IgD-negative memory B cell (primary cell): ENCODE results near the gene RPA3. TPM values are rescaled to one million over a fixed set of nuclear protein-coding genes. Genes with fewer than 3 reads are reported as not detected.
"Not testable (repeated sequence)": the region's sequence is repeated elsewhere in the genome, so short reads cannot be mapped to it uniquely, and the experiment has no call there.

Experiments
- H3K27ac Mint-ChIP-seq, 3 donors: one replicate each; pipeline ENCODE4 v1.8.0; 2020 to 2022; ENCODE audit warnings: mild to moderate bottlenecking in 3 of 3, mixed read lengths in 3 of 3, moderate library complexity in 1 of 3
- H3K27me3 Mint-ChIP-seq: one replicate; pipeline ENCODE4 v1.8.0; 2021; ENCODE audit warnings: mixed read lengths
- H3K36me3 Mint-ChIP-seq: one replicate; pipeline ENCODE4 v1.8.0; 2020; ENCODE audit warnings: mild to moderate bottlenecking, mixed read lengths
- H3K4me1 Mint-ChIP-seq, 3 donors: one replicate each; pipeline ENCODE4 v1.8.0; 2020 to 2022; ENCODE audit warnings: mixed read lengths in 3 of 3, mild to moderate bottlenecking in 1 of 3
- H3K4me3 Mint-ChIP-seq, 4 donors: one replicate each; pipeline ENCODE4 v1.8.0; 2020 to 2022; ENCODE audit warnings: mild to moderate bottlenecking in 4 of 4, mixed read lengths in 4 of 4, moderate library complexity in 3 of 4
- H3K9me3 Mint-ChIP-seq, 3 donors: one replicate each; pipeline ENCODE4 v1.8.0; 2020 to 2021; ENCODE audit warnings: mixed read lengths in 3 of 3, mild to moderate bottlenecking in 1 of 3
- polyA plus RNA-seq: library from polyadenylated mRNA; unstranded; fragments of 300-500 nt; fragmentation: Illumina TruSeq; gene quantifications from one replicate; pipeline ENCODE4 v1.2.3, GENCODE V29; 2021

Gene RPA3
- polyA plus RNA-seq, 1 donor from 2014 or later: 99.9 TPM

DNA sequence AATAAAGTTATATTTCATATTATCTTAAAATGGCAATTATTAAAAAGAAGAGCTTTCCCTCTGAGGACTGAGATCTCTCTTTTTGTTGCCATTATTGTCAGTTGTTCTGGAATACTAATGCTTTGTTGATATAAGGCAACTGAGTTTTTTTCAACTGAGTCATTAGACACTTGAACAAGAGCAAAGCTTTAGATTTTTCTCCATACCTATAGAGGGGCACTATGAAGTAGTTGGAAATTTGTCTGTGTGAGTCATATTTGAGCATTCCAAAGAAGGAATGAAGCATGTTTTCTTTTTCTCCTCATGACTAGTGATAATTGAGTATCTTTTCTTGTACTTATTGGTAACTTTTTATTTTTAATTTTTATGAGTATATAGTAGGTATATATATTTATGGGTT lies 24.5 kb downstream of the RPA3 start:
- peaks cover 15% of the 10 kb centered on the region for H3K36me3 Mint-ChIP-seq
- H3K27ac Mint-ChIP-seq: no peak overlapping the region
- H3K4me3 Mint-ChIP-seq: no peak overlapping the region
- H3K4me1 Mint-ChIP-seq: peaks cover 7 to 21% (median 9%) of the 10 kb centered on the region in 3 donors
- H3K27me3 Mint-ChIP-seq: no peaks in the 10 kb centered on the region
- peaks cover 0 to 5% (median 0%) of the 10 kb centered on the region in 3 donors for H3K9me3 Mint-ChIP-seq

GRCh38 chr7:7688956-7689355 lies 29.5 kb downstream of the RPA3 start:
- no peaks in the 10 kb centered on the region for H3K27me3 Mint-ChIP-seq
- no peak overlapping the region for H3K27ac Mint-ChIP-seq
- H3K4me1 Mint-ChIP-seq: peaks cover 4 to 19% (median 4%) of the 10 kb centered on the region in 3 donors
- no peak overlapping the region for H3K4me3 Mint-ChIP-seq
- no peaks in the 10 kb centered on the region for H3K9me3 Mint-ChIP-seq
- peaks cover 9% of the 10 kb centered on the region for H3K36me3 Mint-ChIP-seq

DNA sequence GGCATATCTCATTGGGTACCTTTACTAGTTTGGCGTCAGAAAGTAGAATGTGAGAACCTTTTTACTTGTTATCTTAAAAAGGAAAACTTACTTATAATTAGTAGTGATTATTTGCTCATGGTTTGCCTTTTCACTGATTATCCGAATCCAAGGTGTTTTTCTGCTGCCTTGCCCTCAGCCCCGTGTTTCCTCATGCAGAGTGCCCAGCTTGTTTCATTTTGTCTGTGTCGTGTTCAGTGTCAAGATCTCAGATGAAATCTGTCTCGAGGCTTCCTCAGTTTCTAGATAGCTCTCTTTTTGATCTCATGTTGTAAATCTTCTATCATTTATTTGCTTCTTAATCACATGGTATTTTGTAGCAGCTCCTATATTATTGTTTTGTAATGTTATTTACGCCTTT lies 30.1 kb downstream of the RPA3 start:
- Mint-ChIP-seq H3K4me1 (peaks cover 4 to 19% (median 4%) of the 10 kb centered on the region in 3 donors), H3K27me3 (no peaks in the 10 kb centered on the region), H3K36me3 (peaks cover 9% of the 10 kb centered on the region), H3K9me3 (no peaks in the 10 kb centered on the region), H3K27ac (no peak overlapping the region), H3K4me3 (no peak overlapping the region)

DNA sequence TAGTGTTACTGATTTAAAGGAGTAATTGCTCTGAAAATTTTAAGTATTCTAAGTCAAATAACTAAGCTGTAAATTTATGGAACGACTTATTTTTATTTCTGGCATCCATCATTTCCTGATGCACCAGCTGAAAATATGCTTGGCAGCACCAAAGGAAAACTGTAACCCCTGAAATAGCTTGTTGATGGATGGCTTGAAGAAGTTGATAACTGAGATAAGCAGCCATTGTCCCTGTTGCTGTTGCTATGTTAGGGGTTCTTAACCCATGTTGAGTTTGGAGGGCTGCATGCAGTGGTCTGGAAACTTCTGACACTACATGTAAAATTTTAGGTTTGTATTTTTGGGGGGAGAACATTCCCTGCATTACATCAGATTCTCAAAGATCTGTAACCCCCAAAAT lies 30.6 kb downstream of the RPA3 start:
- Mint-ChIP-seq H3K4me1 (peaks cover 4 to 20% (median 8%) of the 10 kb centered on the region in 3 donors), H3K27me3 (no peaks in the 10 kb centered on the region), H3K4me3 (no peak overlapping the region), H3K36me3 (peaks cover 8% of the 10 kb centered on the region), H3K9me3 (no peaks in the 10 kb centered on the region), H3K27ac (no peak overlapping the region)

- no peaks in the 10 kb centered on the region for H3K27me3 Mint-ChIP-seq
- H3K27ac Mint-ChIP-seq: no peak overlapping the region
- H3K4me1 Mint-ChIP-seq: peaks cover 4 to 18% (median 11%) of the 10 kb centered on the region in 3 donors
Measured at GRCh38 chr7:7686811-7687508, 31.4 kb downstream of the RPA3 start.

DNA sequence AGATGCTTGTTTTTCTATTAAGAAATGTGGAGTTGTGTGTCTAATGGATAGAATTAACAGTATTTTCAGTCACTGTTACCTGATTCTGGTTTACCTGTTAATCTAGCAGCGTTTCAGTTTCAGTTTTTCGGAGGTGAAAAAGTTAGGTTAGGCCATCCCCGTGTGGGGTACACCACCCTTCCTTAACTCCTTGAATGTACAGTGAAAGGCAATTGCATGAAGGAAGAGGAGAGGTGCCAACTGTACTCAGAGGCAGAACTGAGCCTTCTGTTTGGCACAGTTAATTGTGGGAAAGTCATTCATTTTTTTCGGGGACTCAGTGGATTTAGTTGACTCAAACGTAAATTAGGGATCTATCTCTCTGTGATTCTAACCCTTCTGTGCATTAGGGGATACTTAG lies 35.5 kb downstream of the RPA3 start:
- H3K9me3 Mint-ChIP-seq: peaks cover 0 to 1% (median 0%) of the 10 kb centered on the region in 3 donors
- H3K4me1 Mint-ChIP-seq: peaks cover 10 to 27% (median 13%) of the 10 kb centered on the region in 3 donors
- peaks cover 4% of the 10 kb centered on the region for H3K36me3 Mint-ChIP-seq
- no peaks in the 10 kb centered on the region for H3K27me3 Mint-ChIP-seq
- H3K4me3 Mint-ChIP-seq: no peak overlapping the region
- H3K27ac Mint-ChIP-seq: no peak overlapping the region

More at GRCh38 chr7:7686811-7687508, 31.4 kb downstream of the RPA3 start:
- H3K9me3 Mint-ChIP-seq: no peaks in the 10 kb centered on the region
- no peak overlapping the region for H3K4me3 Mint-ChIP-seq
- H3K36me3 Mint-ChIP-seq: peaks cover 4% of the 10 kb centered on the region

GRCh38 chr7:7681936-7682329 lies 36.5 kb downstream of the RPA3 start:
- Mint-ChIP-seq H3K4me1 (peaks cover 10 to 24% (median 13%) of the 10 kb centered on the region in 3 donors), H3K36me3 (peaks cover 7% of the 10 kb centered on the region), H3K27ac (no peak overlapping the region), H3K27me3 (no peaks in the 10 kb centered on the region), H3K9me3 (peaks cover 2 to 3% (median 2%) of the 10 kb centered on the region in 3 donors), H3K4me3 (no peak overlapping the region)

DNA sequence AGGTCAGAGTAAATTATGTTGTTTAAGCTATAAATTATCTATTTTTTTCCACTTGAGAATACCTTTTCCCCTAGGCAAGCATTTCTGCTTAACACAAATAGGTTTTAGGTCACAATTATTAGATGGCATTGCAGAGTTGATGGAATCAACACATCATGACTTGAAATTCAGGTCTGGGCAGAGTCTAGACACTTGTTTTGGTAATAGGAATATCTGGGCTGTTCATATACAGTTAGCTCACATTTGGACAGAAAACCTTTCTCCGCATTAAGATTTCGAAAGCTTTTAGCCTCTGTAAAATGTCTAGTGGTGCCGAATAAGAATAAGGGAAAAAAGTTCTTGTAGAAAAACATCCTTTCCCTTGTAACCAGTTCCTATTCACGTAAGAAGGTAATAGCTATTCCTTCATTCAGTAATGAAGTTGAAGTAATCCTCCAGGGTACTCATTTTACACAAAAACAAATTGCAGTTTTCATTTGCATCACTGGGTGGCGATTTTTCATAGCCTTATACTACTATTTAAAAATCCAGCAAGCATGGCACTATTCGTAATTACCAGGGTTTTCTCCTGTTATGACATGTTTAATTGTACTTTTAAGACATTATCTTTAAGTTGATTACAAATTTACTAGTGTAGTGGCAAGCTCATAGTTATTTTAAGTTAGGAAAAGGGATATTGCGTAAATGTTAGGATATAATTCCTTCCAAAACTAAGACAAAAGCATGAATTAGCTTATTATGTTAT lies 37.0 kb downstream of the RPA3 start:
- Mint-ChIP-seq H3K9me3 (peaks cover 2 to 3% (median 2%) of the 10 kb centered on the region in 3 donors), H3K36me3 (peaks cover 3% of the 10 kb centered on the region), H3K27me3 (no peaks in the 10 kb centered on the region), H3K4me3 (no peak overlapping the region), H3K4me1 (peaks cover 10 to 20% (median 13%) of the 10 kb centered on the region in 3 donors), H3K27ac (no peak overlapping the region)

GRCh38 chr7:7679640-7680039 lies 38.8 kb downstream of the RPA3 start:
- peak overlapping the region in 1 of 3 donors; percentile 6 for H3K27ac Mint-ChIP-seq
- not testable (repeated sequence) for H3K9me3 Mint-ChIP-seq, H3K4me3 Mint-ChIP-seq, H3K36me3 Mint-ChIP-seq, H3K27me3 Mint-ChIP-seq
- H3K4me1 Mint-ChIP-seq: peaks cover 10 to 26% (median 13%) of the 10 kb centered on the region in 3 donors

DNA sequence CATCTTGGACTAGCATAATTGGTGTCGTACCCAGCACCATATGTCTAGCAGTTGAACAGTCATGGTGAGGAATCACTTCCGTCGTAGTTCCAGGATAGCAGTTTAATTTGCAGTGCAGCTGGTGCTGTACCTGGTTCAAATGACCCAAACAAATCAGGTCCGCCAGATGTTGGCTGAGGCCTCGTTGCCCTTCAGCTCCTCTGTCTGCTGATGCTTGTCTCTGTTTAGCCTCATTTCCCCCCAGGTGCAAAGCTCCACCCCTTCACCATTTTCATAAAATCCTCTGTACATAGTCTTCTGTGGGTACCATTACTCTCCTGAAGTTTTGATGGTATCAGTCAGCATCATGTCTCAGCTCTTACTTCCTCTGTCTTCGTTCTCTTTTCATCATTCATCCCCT lies 42.7 kb downstream of the RPA3 start:
- no peak overlapping the region for H3K4me3 Mint-ChIP-seq
- peaks cover 11% of the 10 kb centered on the region for H3K36me3 Mint-ChIP-seq
- peak overlapping the region in 1 of 3 donors; percentile 39 for H3K27ac Mint-ChIP-seq
- no peaks in the 10 kb centered on the region for H3K27me3 Mint-ChIP-seq
- H3K4me1 Mint-ChIP-seq: peaks cover 20 to 41% (median 29%) of the 10 kb centered on the region in 3 donors
- H3K9me3 Mint-ChIP-seq: peaks cover 2 to 3% (median 2%) of the 10 kb centered on the region in 3 donors

- Mint-ChIP-seq H3K4me3 (no peak overlapping the region), H3K4me1 (peaks cover 17 to 40% (median 23%) of the 10 kb centered on the region in 3 donors), H3K36me3 (peaks cover 11% of the 10 kb centered on the region), H3K27ac (peak overlapping the region in 1 of 3 donors; percentile 45), H3K9me3 (peaks cover 2 to 9% (median 2%) of the 10 kb centered on the region in 3 donors), H3K27me3 (no peaks in the 10 kb centered on the region)
Measured at GRCh38 chr7:7673240-7673550, 45.2 kb downstream of the RPA3 start.

- H3K27me3 Mint-ChIP-seq: no peaks in the 10 kb centered on the region
- H3K4me1 Mint-ChIP-seq: peaks cover 19 to 40% (median 23%) of the 10 kb centered on the region in 3 donors
- peaks cover 11% of the 10 kb centered on the region for H3K36me3 Mint-ChIP-seq
- peak overlapping the region in 2 of 3 donors; percentile 45 to 76 for H3K27ac Mint-ChIP-seq
- peak overlapping the region in 1 of 4 donors; percentile 32 for H3K4me3 Mint-ChIP-seq
- peaks cover 0 to 9% (median 2%) of the 10 kb centered on the region in 3 donors for H3K9me3 Mint-ChIP-seq
Measured at GRCh38 chr7:7672545-7673239, 45.7 kb downstream of the RPA3 start.

DNA sequence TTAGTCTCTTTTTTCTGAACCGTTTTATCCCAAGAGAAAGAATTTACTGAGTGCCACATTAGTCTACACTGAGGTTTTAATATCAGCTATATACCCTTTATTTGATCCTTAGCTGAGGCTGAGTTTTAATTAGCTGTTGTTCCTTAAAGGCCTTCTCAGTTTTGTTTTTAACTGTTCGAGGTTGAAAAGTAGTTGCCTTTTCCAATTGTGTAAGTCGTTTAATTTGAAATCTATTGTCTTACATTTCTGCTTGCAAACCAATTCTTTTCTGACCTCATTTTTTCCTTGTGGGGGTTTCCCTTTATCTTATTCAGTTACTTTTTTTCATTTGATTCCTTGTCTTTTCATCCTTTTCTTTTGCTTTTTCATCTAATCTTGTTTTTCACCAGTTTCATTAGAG lies 47.0 kb downstream of the RPA3 start:
- H3K4me3 Mint-ChIP-seq: no peak overlapping the region
- H3K4me1 Mint-ChIP-seq: peaks cover 19 to 38% (median 23%) of the 10 kb centered on the region in 3 donors

GRCh38 chr7:7670490-7670889 lies 47.9 kb downstream of the RPA3 start:
- no peak overlapping the region for H3K4me3 Mint-ChIP-seq
- no peaks in the 10 kb centered on the region for H3K27me3 Mint-ChIP-seq
- no peak overlapping the region for H3K27ac Mint-ChIP-seq
- H3K36me3 Mint-ChIP-seq: peaks cover 2% of the 10 kb centered on the region
- peaks cover 19 to 34% (median 26%) of the 10 kb centered on the region in 3 donors for H3K4me1 Mint-ChIP-seq
- peaks cover 0 to 5% (median 0%) of the 10 kb centered on the region in 3 donors for H3K9me3 Mint-ChIP-seq

More for the DNA sequence above, 47.0 kb downstream of the RPA3 start:
- peak overlapping the region in 1 of 3 donors; percentile 69 for H3K27ac Mint-ChIP-seq
- H3K36me3 Mint-ChIP-seq: peaks cover 8% of the 10 kb centered on the region
- no peaks in the 10 kb centered on the region for H3K27me3 Mint-ChIP-seq
- peaks cover 0 to 5% (median 0%) of the 10 kb centered on the region in 3 donors for H3K9me3 Mint-ChIP-seq

DNA sequence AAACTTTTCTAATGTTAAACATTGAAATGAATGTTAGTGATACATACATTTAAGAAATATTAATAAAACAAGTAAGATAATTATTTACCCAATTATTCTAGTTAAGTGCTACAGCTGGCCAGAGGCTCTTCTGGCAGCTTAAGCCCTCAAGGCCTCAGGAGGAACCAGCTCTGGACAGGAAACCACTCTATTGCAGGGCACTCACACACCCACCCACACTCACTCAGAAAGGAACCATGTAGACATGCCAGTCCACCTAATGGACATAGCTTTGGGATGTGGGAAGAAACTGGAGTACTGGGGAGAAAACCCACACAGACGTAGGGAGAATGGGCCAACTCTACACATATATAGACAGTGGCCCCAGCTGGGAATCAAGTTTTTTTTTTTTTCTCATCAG lies 49.7 kb downstream of the RPA3 start:
- Mint-ChIP-seq H3K4me3 (no peak overlapping the region), H3K36me3 (peaks cover 4% of the 10 kb centered on the region), H3K27me3 (no peaks in the 10 kb centered on the region), H3K9me3 (peaks cover 0 to 5% (median 0%) of the 10 kb centered on the region in 3 donors), H3K4me1 (peaks cover 20 to 40% (median 35%) of the 10 kb centered on the region in 3 donors), H3K27ac (no peak overlapping the region)
